ENCODE measurements around the gene SLC26A1.

Gene SLC26A1

GRCh38 chr4:1004557-1005485 lies 11.6 kb upstream of the SLC26A1 start:
- no peak for TF ChIP-seq FOXP2 (optimal IDR thresholded peaks at IDR 0.05; ENCODE audit: borderline replicate concordance, extremely low read depth, extremely low read length, insufficient read depth)
- no peak for TF ChIP-seq REST (IDR thresholded peaks at IDR 0.05; ENCODE audit: insufficient read depth in 1 of 2, low read depth in 2 of 2, low read length in 2 of 2)
- TF ChIP-seq SIN3A (IDR thresholded peaks at IDR 0.05; ENCODE audit: borderline replicate concordance, insufficient read depth, low read length), result no peak
- TF ChIP-seq POLR2AphosphoS5 (IDR thresholded peaks at IDR 0.05; ENCODE audit: low read depth, low read length), result no peak
- no peak for TF ChIP-seq TAF1 (IDR thresholded peaks at IDR 0.05; ENCODE audit: borderline replicate concordance, insufficient read depth, low read length)

- TF ChIP-seq REST (IDR thresholded peaks at IDR 0.05; ENCODE audit: insufficient read depth in 1 of 2, low read depth in 2 of 2, low read length in 2 of 2) (no peak), FOXP2 (optimal IDR thresholded peaks at IDR 0.05; ENCODE audit: borderline replicate concordance, extremely low read depth, extremely low read length, insufficient read depth) (no peak)
These were observed 10.8 kb upstream of the SLC26A1 start for GRCh38 chr4:1004071-1004418.

- TF ChIP-seq REST (IDR thresholded peaks at IDR 0.05; ENCODE audit: insufficient read depth in 1 of 2, low read depth in 2 of 2, low read length in 2 of 2) (no peak), SIN3A (IDR thresholded peaks at IDR 0.05; ENCODE audit: borderline replicate concordance, insufficient read depth, low read length) (no peak), POLR2AphosphoS5 (IDR thresholded peaks at IDR 0.05; ENCODE audit: low read depth, low read length) (no peak), TAF1 (IDR thresholded peaks at IDR 0.05; ENCODE audit: borderline replicate concordance, insufficient read depth, low read length) (no peak), FOXP2 (optimal IDR thresholded peaks at IDR 0.05; ENCODE audit: borderline replicate concordance, extremely low read depth, extremely low read length, insufficient read depth) (no peak)
These were observed 10.3 kb upstream of the SLC26A1 start for GRCh38 chr4:1003271-1004070.

DNA sequence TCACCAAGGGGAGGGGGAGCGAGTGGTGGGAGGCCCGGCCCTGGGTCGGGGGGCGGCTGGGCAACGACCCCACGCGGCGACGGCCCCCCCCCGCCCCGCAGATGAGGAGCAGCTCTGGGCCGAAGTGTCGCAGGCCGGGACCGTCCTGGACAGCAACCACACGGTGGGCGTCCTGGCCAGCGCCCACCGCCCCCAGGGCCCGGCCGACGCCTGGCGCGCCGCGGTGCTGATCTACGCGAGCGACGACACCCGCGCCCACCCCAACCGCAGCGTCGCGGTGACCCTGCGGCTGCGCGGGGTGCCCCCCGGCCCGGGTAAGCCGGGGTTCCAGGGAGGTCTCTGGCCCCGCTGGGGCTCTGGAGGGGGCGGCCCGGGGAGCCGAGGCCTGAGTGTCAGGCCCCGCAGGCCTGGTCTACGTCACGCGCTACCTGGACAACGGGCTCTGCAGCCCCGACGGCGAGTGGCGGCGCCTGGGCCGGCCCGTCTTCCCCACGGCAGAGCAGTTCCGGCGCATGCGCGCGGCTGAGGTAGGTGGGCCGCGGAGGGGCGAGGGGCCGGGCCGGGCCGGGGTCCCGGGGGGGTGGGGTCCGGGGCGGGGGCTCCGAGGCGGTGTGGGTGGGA lies 9.5 kb upstream of the SLC26A1 start:
- no peak for TF ChIP-seq POLR2AphosphoS5 (IDR thresholded peaks at IDR 0.05; ENCODE audit: low read depth, low read length)
- TF ChIP-seq TAF1 (IDR thresholded peaks at IDR 0.05; ENCODE audit: borderline replicate concordance, insufficient read depth, low read length), result no peak

DNA sequence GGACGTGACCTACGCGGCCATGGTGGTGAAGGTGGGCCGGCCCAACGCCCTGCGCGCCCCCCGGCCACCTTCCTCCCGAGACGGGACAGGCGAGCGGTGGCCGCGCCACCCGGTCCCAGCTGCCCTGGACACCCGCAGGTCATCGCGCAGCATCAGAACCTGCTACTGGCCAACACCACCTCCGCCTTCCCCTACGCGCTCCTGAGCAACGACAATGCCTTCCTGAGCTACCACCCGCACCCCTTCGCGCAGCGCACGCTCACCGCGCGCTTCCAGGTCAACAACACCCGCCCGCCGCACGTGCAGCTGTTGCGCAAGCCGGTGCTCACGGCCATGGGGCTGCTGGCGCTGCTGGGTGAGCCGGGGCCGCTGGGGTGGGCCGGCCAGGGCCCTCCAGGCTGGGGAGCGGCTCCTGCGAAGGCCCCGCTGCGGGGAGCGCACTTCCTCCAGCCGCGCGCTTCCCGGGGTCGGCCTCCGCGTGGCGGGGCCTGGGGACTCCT lies 9.0 kb upstream of the SLC26A1 start:
- TF ChIP-seq REST (IDR thresholded peaks at IDR 0.05; ENCODE audit: insufficient read depth in 1 of 2, low read depth in 2 of 2, low read length in 2 of 2), result no peak
- no peak for TF ChIP-seq POLR2AphosphoS5 (IDR thresholded peaks at IDR 0.05; ENCODE audit: low read depth, low read length)
- TF ChIP-seq TAF1 (IDR thresholded peaks at IDR 0.05; ENCODE audit: borderline replicate concordance, insufficient read depth, low read length), result no peak
- TF ChIP-seq FOXP2 (optimal IDR thresholded peaks at IDR 0.05; ENCODE audit: borderline replicate concordance, extremely low read depth, extremely low read length, insufficient read depth), result no peak
- TF ChIP-seq SIN3A (IDR thresholded peaks at IDR 0.05; ENCODE audit: borderline replicate concordance, insufficient read depth, low read length), result no peak

Data from PFSK-1 (cell line).